Fibroblast of skin of scalp (primary cell): ENCODE results near the gene POU4F3.

Experiments used
- DNase-seq: peaks from one replicate; pipeline ENCODE4 v3.0.0-alpha.2; 2013

POU4F3 gene

GRCh38 chr5:146340260-146341081, 1.8 kb downstream of the POU4F3 start:
- DNase-seq = peak; percentile 76

GRCh38 chr5:146341854-146342253, 3.2 kb downstream of the POU4F3 start:
- no peak for DNase-seq

GRCh38 chr5:146342519-146342881, 3.9 kb downstream of the POU4F3 start:
- no peak for DNase-seq

- DNase-seq = no peak
These were observed 4.5 kb downstream of the POU4F3 start for GRCh38 chr5:146342882-146343865.

- DNase-seq = peak; percentile 2
These were observed 5.8 kb downstream of the POU4F3 start for GRCh38 chr5:146344155-146345118.

- DNase-seq = no peak
These were observed 6.6 kb downstream of the POU4F3 start for GRCh38 chr5:146345240-146345577.

GRCh38 chr5:146345578-146346366, 7.1 kb downstream of the POU4F3 start:
- no peak for DNase-seq

GRCh38 chr5:146357126-146357525, 18.5 kb downstream of the POU4F3 start:
- DNase-seq = no peak

GRCh38 chr5:146359836-146360235, 21.2 kb downstream of the POU4F3 start:
- no peak for DNase-seq

GRCh38 chr5:146363161-146363874, 24.7 kb downstream of the POU4F3 start:
- no peak for DNase-seq

GRCh38 chr5:146365618-146366017, 27.0 kb downstream of the POU4F3 start:
- no peak for DNase-seq

GRCh38 chr5:146366904-146367303, 28.3 kb downstream of the POU4F3 start:
- DNase-seq = no peak

GRCh38 chr5:146368137-146368536, 29.5 kb downstream of the POU4F3 start:
- DNase-seq = no peak

GRCh38 chr5:146369691-146370090, 31.1 kb downstream of the POU4F3 start:
- peak; percentile 65 for DNase-seq

GRCh38 chr5:146376821-146377220, 38.2 kb downstream of the POU4F3 start:
- no peak for DNase-seq

- no peak for DNase-seq
These were observed 40.3 kb downstream of the POU4F3 start for GRCh38 chr5:146378986-146379385.

- no peak for DNase-seq
These were observed 42.1 kb downstream of the POU4F3 start for GRCh38 chr5:146380714-146381113.

GRCh38 chr5:146388386-146388785, 49.7 kb downstream of the POU4F3 start:
- DNase-seq = peak; percentile 6

- DNase-seq = no peak
These were observed 51.8 kb downstream of the POU4F3 start for GRCh38 chr5:146390469-146390868.
